ENCODE data around the gene RIMBP2. TPM values are rescaled to one million over a fixed set of nuclear protein-coding genes. Genes with fewer than 3 reads are reported as not detected.

The RIMBP2 gene
- polyA plus RNA-seq, 1 donor from 2014 or later, result 14.6 TPM

GRCh38 chr12:130698106-130698505 lies 18.0 kb downstream of the RIMBP2 start:
- Histone ChIP-seq H3K4me2 (ENCODE audit: low read length) (no peak overlapping the region), H3F3A (ENCODE audit: insufficient read depth, low read length, poor library complexity, severe bottlenecking) (no peaks in the 10 kb centered on the region), H3K9me3 (ENCODE audit: low read length) (no peaks in the 10 kb centered on the region), H3K4me3 (ENCODE audit: low read length) (no peak overlapping the region), H3K36me3 (ENCODE audit: insufficient read depth, low read length) (no peaks in the 10 kb centered on the region), H3K27me3 (ENCODE audit: insufficient read depth, low read depth, low read length) (no peaks in the 10 kb centered on the region), H3K27ac (ENCODE audit: low read length) (no peak overlapping the region), H4K20me1 (ENCODE audit: insufficient read depth) (no peaks in the 10 kb centered on the region), H3K9me2 (ENCODE audit: insufficient read depth, low read length) (no peaks in the 10 kb centered on the region), H3K79me2 (replicated peaks; ENCODE audit: insufficient read depth, low read length) (no peaks in the 10 kb centered on the region), H3K9ac (ENCODE audit: low read length) (no peak overlapping the region), H2AFZ (ENCODE audit: low read depth, low read length) (no peak overlapping the region)
- TF ChIP-seq CTCF (IDR thresholded peaks at IDR 0.05; ENCODE audit: poor library complexity, severe bottlenecking) (no peak), EP300 (conservative IDR thresholded peaks at IDR 0.05; ENCODE audit: poor library complexity, severe bottlenecking) (no peak), SMC3 (conservative IDR thresholded peaks at IDR 0.05; ENCODE audit: poor library complexity) (no peak), RAD21 (conservative IDR thresholded peaks at IDR 0.05) (no peak), EZH2 (IDR thresholded peaks at IDR 0.05; ENCODE audit: borderline replicate concordance, insufficient read depth, low read length, poor library complexity, severe bottlenecking) (no peak), POLR2AphosphoS5 (IDR thresholded peaks at IDR 0.05) (no peak), TAF1 (IDR thresholded peaks at IDR 0.05; ENCODE audit: low read depth) (no peak), MXI1 (conservative IDR thresholded peaks at IDR 0.05; ENCODE audit: poor library complexity, severe bottlenecking) (no peak)
- TF ChIP-seq, protein P1, sequence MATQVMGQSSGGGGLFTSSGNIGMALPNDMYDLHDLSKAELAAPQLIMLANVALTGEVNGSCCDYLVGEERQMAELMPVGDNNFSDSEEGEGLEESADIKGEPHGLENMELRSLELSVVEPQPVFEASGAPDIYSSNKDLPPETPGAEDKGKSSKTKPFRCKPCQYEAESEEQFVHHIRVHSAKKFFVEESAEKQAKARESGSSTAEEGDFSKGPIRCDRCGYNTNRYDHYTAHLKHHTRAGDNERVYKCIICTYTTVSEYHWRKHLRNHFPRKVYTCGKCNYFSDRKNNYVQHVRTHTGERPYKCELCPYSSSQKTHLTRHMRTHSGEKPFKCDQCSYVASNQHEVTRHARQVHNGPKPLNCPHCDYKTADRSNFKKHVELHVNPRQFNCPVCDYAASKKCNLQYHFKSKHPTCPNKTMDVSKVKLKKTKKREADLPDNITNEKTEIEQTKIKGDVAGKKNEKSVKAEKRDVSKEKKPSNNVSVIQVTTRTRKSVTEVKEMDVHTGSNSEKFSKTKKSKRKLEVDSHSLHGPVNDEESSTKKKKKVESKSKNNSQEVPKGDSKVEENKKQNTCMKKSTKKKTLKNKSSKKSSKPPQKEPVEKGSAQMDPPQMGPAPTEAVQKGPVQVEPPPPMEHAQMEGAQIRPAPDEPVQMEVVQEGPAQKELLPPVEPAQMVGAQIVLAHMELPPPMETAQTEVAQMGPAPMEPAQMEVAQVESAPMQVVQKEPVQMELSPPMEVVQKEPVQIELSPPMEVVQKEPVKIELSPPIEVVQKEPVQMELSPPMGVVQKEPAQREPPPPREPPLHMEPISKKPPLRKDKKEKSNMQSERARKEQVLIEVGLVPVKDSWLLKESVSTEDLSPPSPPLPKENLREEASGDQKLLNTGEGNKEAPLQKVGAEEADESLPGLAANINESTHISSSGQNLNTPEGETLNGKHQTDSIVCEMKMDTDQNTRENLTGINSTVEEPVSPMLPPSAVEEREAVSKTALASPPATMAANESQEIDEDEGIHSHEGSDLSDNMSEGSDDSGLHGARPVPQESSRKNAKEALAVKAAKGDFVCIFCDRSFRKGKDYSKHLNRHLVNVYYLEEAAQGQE (IDR thresholded peaks at IDR 0.05; ENCODE audit: borderline replicate concordance), result no peak

- TF ChIP-seq, protein P1 (IDR thresholded peaks at IDR 0.05; ENCODE audit: borderline replicate concordance), result no peak
- TF ChIP-seq TAF1 (IDR thresholded peaks at IDR 0.05; ENCODE audit: low read depth), result no peak
- TF ChIP-seq EZH2 (IDR thresholded peaks at IDR 0.05; ENCODE audit: borderline replicate concordance, insufficient read depth, low read length, poor library complexity, severe bottlenecking), result no peak
- TF ChIP-seq RAD21 (conservative IDR thresholded peaks at IDR 0.05), result no peak
- TF ChIP-seq CTCF (IDR thresholded peaks at IDR 0.05; ENCODE audit: poor library complexity, severe bottlenecking), result no peak
- TF ChIP-seq EP300 (conservative IDR thresholded peaks at IDR 0.05; ENCODE audit: poor library complexity, severe bottlenecking), result no peak
- TF ChIP-seq POLR2AphosphoS5 (IDR thresholded peaks at IDR 0.05), result no peak
- TF ChIP-seq MXI1 (conservative IDR thresholded peaks at IDR 0.05; ENCODE audit: poor library complexity, severe bottlenecking), result no peak
- TF ChIP-seq SMC3 (conservative IDR thresholded peaks at IDR 0.05; ENCODE audit: poor library complexity), result no peak
These were observed 19.6 kb downstream of the RIMBP2 start for GRCh38 chr12:130696379-130697100.

More at GRCh38 chr12:130696379-130697100, 19.6 kb downstream of the RIMBP2 start:
- Histone ChIP-seq H2AFZ (ENCODE audit: low read depth, low read length) (no peak overlapping the region), H3F3A (ENCODE audit: insufficient read depth, low read length, poor library complexity, severe bottlenecking) (no peaks in the 10 kb centered on the region), H3K4me3 (ENCODE audit: low read length) (no peak overlapping the region), H3K27me3 (ENCODE audit: insufficient read depth, low read depth, low read length) (no peaks in the 10 kb centered on the region), H4K20me1 (ENCODE audit: insufficient read depth) (no peaks in the 10 kb centered on the region), H3K27ac (ENCODE audit: low read length) (no peak overlapping the region), H3K9me2 (ENCODE audit: insufficient read depth, low read length) (no peaks in the 10 kb centered on the region), H3K9ac (ENCODE audit: low read length) (no peak overlapping the region), H3K36me3 (ENCODE audit: insufficient read depth, low read length) (no peaks in the 10 kb centered on the region), H3K9me3 (ENCODE audit: low read length) (no peaks in the 10 kb centered on the region), H3K4me2 (ENCODE audit: low read length) (no peak overlapping the region), H3K79me2 (replicated peaks; ENCODE audit: insufficient read depth, low read length) (no peaks in the 10 kb centered on the region)

Measured in neural cell (in vitro differentiated cells).